Measurements from ENCODE around the gene EXOC1.

Gene EXOC1

DNA sequence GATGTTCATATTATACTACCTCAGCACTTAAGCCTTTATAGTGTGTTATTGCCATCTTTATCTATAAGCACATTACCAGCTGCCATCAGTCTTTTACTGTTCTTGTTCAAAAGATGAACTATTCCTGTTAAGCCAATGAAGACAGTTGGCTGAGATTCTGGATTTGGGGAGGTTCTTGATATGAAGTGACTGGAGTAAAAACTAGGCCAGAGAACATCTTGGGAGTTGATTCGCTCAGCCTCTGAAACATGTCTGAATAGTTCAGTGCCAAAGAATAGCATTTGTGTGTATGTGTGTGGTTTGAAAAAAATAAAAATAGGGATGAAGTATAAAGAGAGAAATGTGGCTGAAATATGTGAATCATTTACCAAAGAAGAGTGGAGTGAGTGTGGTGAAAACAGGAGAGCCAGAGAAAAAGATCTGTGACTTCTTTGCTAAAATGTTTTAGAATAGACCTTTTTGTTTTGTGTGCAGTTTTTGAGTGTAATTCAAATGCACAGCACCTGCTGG, 15.2 kb downstream of the EXOC1 start:
- Mint-ChIP-seq H3K36me3 (ENCODE audit: low read depth) (peaks cover 69% of the 10 kb centered on the region), H3K27ac (no peak overlapping the region)

DNA sequence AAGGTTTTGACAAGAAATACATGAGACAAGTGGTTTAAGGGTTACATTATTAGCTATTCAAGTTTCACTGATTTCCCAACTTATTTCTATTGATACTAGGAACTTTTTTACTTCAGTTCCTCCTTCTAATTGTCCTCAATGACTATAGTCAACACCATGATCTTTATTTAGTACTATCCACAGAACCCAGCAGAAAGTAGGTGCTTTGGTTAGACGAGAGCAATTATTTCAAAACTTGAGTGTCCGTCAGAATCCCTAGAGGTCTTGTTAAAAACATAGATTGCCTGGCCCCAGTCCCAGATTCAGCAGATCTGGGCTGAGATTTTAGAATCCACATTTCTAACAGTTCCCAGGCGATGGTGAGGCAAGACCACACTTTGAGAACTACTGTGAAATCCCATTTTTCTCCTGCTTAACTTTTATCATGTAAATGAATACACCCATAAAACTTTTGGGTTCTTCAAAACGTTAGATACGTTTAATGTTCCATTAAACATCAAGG, 17.9 kb downstream of the EXOC1 start:
- H3K27ac Mint-ChIP-seq = no peak overlapping the region
- H3K27me3 Mint-ChIP-seq = no peaks in the 10 kb centered on the region
- peaks cover 6% of the 10 kb centered on the region for H3K4me1 Mint-ChIP-seq (ENCODE audit: low read depth)
- no peak for DNase-seq
- H3K36me3 Mint-ChIP-seq (ENCODE audit: low read depth) = peaks cover 72% of the 10 kb centered on the region
- H3K4me3 Mint-ChIP-seq = no peak overlapping the region
- H3K9me3 Mint-ChIP-seq = no peaks in the 10 kb centered on the region

More for the DNA sequence above, 15.2 kb downstream of the EXOC1 start:
- Mint-ChIP-seq H3K4me3 (no peak overlapping the region), H3K9me3 (no peaks in the 10 kb centered on the region), H3K4me1 (ENCODE audit: low read depth) (peaks cover 21% of the 10 kb centered on the region), H3K27me3 (no peaks in the 10 kb centered on the region)
- DNase-seq = no peak

- Mint-ChIP-seq H3K36me3 (ENCODE audit: low read depth) (peaks cover 80% of the 10 kb centered on the region), H3K27ac (no peak overlapping the region), H3K4me1 (ENCODE audit: low read depth) (no peaks in the 10 kb centered on the region), H3K4me3 (no peak overlapping the region), H3K9me3 (no peaks in the 10 kb centered on the region), H3K27me3 (no peaks in the 10 kb centered on the region)
- no peak for DNase-seq
Measured at GRCh38 chr4:55874831-55875230, 21.4 kb downstream of the EXOC1 start.

DNA sequence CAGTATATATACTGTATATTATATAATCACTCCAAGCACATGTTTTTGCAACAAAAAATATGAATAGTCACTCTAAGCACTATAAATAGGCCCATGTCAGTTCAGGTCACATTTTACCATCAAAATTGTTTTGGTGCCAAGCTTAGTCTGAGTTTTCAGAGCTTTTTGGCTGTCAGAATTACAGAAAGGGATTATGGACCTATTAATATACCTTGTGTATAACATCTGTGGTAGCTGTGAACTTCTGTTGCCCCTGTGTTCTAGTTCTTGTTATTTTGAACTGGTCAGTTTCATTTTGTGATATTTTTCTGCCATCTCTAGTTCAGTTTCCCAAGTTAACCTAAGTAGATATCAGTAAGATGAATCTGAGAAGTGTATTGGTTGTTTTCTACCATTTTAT, 22.9 kb downstream of the EXOC1 start:
- H3K4me1 Mint-ChIP-seq (ENCODE audit: low read depth) = no peaks in the 10 kb centered on the region
- H3K9me3 Mint-ChIP-seq = no peaks in the 10 kb centered on the region
- no peak overlapping the region for H3K4me3 Mint-ChIP-seq
- no peak for DNase-seq
- H3K36me3 Mint-ChIP-seq (ENCODE audit: low read depth) = peaks cover 79% of the 10 kb centered on the region
- H3K27me3 Mint-ChIP-seq = no peaks in the 10 kb centered on the region
- H3K27ac Mint-ChIP-seq = no peak overlapping the region

DNA sequence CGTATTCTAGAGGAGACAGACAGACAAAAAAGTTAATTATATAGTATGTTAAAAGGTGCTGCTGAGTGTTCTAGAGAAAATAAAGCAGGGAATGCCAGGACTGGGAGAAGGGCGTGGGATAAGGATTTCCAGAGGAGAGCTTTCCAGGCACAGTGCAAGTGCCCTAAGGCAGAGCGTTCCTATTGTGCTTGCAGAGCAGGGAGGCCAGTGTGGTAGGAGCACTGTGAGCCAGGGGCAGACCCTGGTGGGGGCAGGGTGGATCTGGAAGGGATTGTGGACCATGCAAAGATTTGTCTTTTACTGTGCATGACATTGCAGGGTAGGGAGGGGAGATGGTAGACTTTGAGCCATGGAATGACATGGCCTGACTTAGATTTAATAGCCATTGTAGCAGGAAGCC, 25.8 kb downstream of the EXOC1 start:
- H3K4me1 Mint-ChIP-seq (ENCODE audit: low read depth) = no peaks in the 10 kb centered on the region
- no peaks in the 10 kb centered on the region for H3K27me3 Mint-ChIP-seq
- no peaks in the 10 kb centered on the region for H3K9me3 Mint-ChIP-seq
- no peak overlapping the region for H3K4me3 Mint-ChIP-seq
- H3K27ac Mint-ChIP-seq = no peak overlapping the region
- peaks cover 79% of the 10 kb centered on the region for H3K36me3 Mint-ChIP-seq (ENCODE audit: low read depth)
- no peak for DNase-seq

GRCh38 chr4:55880652-55881280, 27.3 kb downstream of the EXOC1 start:
- no peaks in the 10 kb centered on the region for H3K9me3 Mint-ChIP-seq
- H3K4me3 Mint-ChIP-seq = no peak overlapping the region
- peaks cover 82% of the 10 kb centered on the region for H3K36me3 Mint-ChIP-seq (ENCODE audit: low read depth)
- H3K4me1 Mint-ChIP-seq (ENCODE audit: low read depth) = no peaks in the 10 kb centered on the region
- no peak for DNase-seq
- H3K27ac Mint-ChIP-seq = no peak overlapping the region
- no peaks in the 10 kb centered on the region for H3K27me3 Mint-ChIP-seq

DNA sequence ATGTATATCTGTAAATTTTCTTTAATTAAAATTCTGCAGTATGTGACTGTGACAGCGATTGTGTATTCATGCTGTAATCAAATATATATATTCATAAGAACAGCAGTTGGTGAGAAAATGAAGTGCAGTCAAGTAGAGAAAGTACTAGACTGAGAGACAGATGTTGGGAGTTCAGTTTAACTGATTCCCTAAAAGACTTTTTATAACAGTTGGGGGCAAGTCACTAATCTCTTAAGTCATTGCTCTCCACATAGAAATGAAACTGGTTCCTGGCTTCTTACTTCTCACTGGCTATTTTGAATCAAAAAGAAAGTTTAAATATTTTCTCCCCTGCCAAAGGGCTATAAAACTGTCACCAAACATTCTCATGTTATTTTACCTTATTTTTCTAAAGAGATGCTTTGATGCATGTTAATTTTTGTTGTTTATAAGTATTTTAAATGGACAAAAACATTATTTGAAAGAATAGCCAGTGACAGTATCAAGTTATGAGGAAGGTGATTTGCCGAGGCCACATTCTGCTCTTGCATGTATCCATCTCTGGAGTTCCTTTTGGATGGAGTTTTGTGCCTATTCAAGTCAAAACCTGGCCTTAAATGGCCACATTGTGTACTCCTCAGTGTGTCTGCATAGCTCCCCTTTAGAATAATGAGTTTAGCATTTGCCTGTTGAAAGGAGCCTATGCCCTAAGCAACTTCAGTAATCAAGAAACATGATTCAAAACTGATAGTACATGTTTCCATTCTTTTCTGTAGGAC, 30.8 kb downstream of the EXOC1 start:
- peaks cover 67% of the 10 kb centered on the region for H3K36me3 Mint-ChIP-seq (ENCODE audit: low read depth)
- no peak overlapping the region for H3K27ac Mint-ChIP-seq
- peaks cover 4% of the 10 kb centered on the region for H3K4me1 Mint-ChIP-seq (ENCODE audit: low read depth)
- H3K4me3 Mint-ChIP-seq = no peak overlapping the region
- H3K27me3 Mint-ChIP-seq = no peaks in the 10 kb centered on the region
- H3K9me3 Mint-ChIP-seq = no peaks in the 10 kb centered on the region
- DNase-seq = no peak

DNA sequence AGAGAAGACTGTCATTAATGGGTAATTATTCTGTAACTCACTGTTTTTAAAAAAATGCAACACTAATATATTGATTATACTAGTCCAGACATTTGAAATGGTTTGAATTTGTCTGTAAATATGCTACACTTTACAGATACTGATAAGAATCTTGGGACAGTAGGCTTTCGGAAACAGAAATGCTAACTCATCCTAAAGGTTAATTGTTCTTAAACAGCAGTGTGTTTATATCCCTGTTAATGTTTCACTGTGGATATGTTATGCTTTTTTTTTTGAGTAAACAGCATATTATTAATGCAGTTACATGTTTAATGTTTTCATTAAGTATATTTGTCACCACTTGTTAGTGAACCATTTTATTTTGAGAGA, 31.4 kb downstream of the EXOC1 start:
- Mint-ChIP-seq H3K27me3 (no peaks in the 10 kb centered on the region), H3K4me1 (ENCODE audit: low read depth) (peaks cover 4% of the 10 kb centered on the region), H3K27ac (no peak overlapping the region), H3K9me3 (no peaks in the 10 kb centered on the region), H3K4me3 (no peak overlapping the region), H3K36me3 (ENCODE audit: low read depth) (peaks cover 69% of the 10 kb centered on the region)
- DNase-seq = no peak

GRCh38 chr4:55887594-55887993, 34.1 kb downstream of the EXOC1 start:
- H3K4me3 Mint-ChIP-seq = no peak overlapping the region
- H3K4me1 Mint-ChIP-seq (ENCODE audit: low read depth) = peaks cover 15% of the 10 kb centered on the region
- no peak for DNase-seq
- H3K27ac Mint-ChIP-seq = no peak overlapping the region
- peaks cover 70% of the 10 kb centered on the region for H3K36me3 Mint-ChIP-seq (ENCODE audit: low read depth)
- H3K9me3 Mint-ChIP-seq = no peaks in the 10 kb centered on the region
- no peaks in the 10 kb centered on the region for H3K27me3 Mint-ChIP-seq

DNA sequence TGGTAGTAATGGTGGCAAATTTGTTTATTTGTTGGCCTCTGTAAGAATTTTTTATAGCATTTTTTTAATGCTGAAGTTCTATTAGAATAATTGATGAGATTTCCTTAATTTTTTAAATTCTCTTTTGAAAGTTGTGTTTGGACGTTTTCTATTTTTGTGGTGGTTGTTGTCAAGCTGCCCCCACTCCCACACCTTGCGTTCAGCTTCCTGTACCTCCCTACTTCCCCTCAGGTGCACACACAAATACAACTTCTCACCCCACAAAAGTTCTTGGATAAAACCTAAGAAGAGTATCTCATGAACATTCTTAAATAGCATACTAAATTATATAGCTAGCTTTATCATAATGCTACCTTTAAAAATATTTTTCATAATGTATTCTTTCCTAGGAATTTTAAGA, 38.7 kb downstream of the EXOC1 start:
- no peak for DNase-seq
- Mint-ChIP-seq H3K36me3 (ENCODE audit: low read depth) (peaks cover 72% of the 10 kb centered on the region), H3K4me3 (no peak overlapping the region), H3K4me1 (ENCODE audit: low read depth) (peaks cover 15% of the 10 kb centered on the region), H3K9me3 (no peaks in the 10 kb centered on the region), H3K27ac (no peak overlapping the region), H3K27me3 (no peaks in the 10 kb centered on the region)

GRCh38 chr4:55896622-55897021, 43.2 kb downstream of the EXOC1 start:
- Mint-ChIP-seq H3K27ac (no peak overlapping the region), H3K4me1 (ENCODE audit: low read depth) (peaks cover 5% of the 10 kb centered on the region), H3K9me3 (no peaks in the 10 kb centered on the region), H3K4me3 (no peak overlapping the region), H3K27me3 (no peaks in the 10 kb centered on the region), H3K36me3 (ENCODE audit: low read depth) (peaks cover 71% of the 10 kb centered on the region)
- no peak for DNase-seq

DNA sequence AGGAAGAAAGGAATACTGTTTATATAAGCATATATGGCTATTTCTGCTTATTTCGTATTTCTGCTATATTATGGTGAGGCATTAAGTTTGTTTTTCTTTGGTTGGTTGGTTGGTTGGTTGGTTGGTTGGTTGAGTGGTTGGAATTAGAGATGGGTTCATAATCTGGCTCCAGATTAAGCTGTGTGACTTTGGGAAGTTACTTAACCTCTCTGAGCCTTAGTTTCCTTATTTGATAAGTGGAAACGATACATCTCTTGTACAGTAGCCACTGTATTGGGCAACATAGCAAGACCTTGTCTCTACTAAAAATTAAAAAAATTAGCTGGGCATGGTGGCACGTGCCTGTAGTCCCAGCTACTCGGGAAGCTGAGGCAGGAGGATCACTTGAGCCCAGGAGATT, 49.2 kb downstream of the EXOC1 start:
- no peak for DNase-seq
- Mint-ChIP-seq H3K27me3 (no peaks in the 10 kb centered on the region), H3K9me3 (no peaks in the 10 kb centered on the region), H3K4me1 (ENCODE audit: low read depth) (peaks cover 34% of the 10 kb centered on the region), H3K27ac (no peak overlapping the region), H3K4me3 (no peak overlapping the region), H3K36me3 (ENCODE audit: low read depth) (peaks cover 58% of the 10 kb centered on the region)

- Mint-ChIP-seq H3K4me1 (ENCODE audit: low read depth) (peaks cover 37% of the 10 kb centered on the region), H3K36me3 (ENCODE audit: low read depth) (peaks cover 53% of the 10 kb centered on the region), H3K4me3 (no peak overlapping the region), H3K27me3 (no peaks in the 10 kb centered on the region), H3K9me3 (no peaks in the 10 kb centered on the region), H3K27ac (peak overlapping the region; percentile 12)
- no peak for DNase-seq
Measured at GRCh38 chr4:55903577-55903976, 50.1 kb downstream of the EXOC1 start.

DNA sequence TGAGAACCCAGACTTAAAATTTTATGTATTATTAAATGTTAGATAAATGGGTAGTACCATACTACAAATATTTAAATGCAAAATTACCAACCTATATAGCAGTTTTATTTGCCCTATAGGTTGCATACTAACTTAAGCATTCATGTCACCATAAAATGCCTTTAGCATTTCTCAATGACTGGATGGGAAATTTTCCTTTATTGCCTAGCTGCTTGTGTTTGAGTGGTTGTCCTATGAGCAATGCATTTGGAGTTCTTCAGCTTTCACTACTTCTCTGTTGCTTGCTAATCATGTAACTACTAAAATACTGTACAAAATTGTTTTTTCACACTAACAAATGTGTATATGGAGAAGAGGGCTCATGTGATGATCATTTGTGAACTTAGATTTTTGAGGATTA, 51.1 kb downstream of the EXOC1 start:
- Mint-ChIP-seq H3K27ac (peak overlapping the region; percentile 35), H3K9me3 (no peaks in the 10 kb centered on the region), H3K27me3 (no peaks in the 10 kb centered on the region), H3K36me3 (ENCODE audit: low read depth) (peaks cover 52% of the 10 kb centered on the region), H3K4me3 (no peak overlapping the region), H3K4me1 (ENCODE audit: low read depth) (peaks cover 37% of the 10 kb centered on the region)
- no peak for DNase-seq

- peaks cover 38% of the 10 kb centered on the region for H3K36me3 Mint-ChIP-seq (ENCODE audit: low read depth)
- peak overlapping the region; percentile 73 for H3K27ac Mint-ChIP-seq
- H3K4me3 Mint-ChIP-seq = no peak overlapping the region
- H3K27me3 Mint-ChIP-seq = no peaks in the 10 kb centered on the region
- H3K9me3 Mint-ChIP-seq = no peaks in the 10 kb centered on the region
- DNase-seq = no peak
- peaks cover 37% of the 10 kb centered on the region for H3K4me1 Mint-ChIP-seq (ENCODE audit: low read depth)
Measured at GRCh38 chr4:55906323-55906722, 52.9 kb downstream of the EXOC1 start.

Data from activated T-cell treated with anti-CD3 and anti-CD28 coated beads, Interleukin-2, amount 50 U/mL, for 24 hours (primary cell).